Left kidney (tissue), 8 donors: Measurements from ENCODE around the gene POU6F1. TPM values are rescaled to one million over a fixed set of nuclear protein-coding genes. Genes with fewer than 3 reads are reported as not detected.
"Not testable (repeated sequence)": the region's sequence is repeated elsewhere in the genome, so short reads cannot be mapped to it uniquely, and the experiment has no call there.

Source experiments
- DNase-seq: peaks from one replicate; pipeline ENCODE4 v3.0.0-alpha.2; 2013
- long read RNA-seq, 8 donors: transcript quantifications; one replicate each; lab custom pipeline, GENCODE V29; 2026
- polyA plus RNA-seq: library from polyadenylated mRNA; unstranded; fragments of 120-200 nt; gene quantifications from one replicate; pipeline ENCODE4 v1.2.1, GENCODE V29; 2013; ENCODE audit not compliant: insufficient read length

POU6F1 gene, protein sequence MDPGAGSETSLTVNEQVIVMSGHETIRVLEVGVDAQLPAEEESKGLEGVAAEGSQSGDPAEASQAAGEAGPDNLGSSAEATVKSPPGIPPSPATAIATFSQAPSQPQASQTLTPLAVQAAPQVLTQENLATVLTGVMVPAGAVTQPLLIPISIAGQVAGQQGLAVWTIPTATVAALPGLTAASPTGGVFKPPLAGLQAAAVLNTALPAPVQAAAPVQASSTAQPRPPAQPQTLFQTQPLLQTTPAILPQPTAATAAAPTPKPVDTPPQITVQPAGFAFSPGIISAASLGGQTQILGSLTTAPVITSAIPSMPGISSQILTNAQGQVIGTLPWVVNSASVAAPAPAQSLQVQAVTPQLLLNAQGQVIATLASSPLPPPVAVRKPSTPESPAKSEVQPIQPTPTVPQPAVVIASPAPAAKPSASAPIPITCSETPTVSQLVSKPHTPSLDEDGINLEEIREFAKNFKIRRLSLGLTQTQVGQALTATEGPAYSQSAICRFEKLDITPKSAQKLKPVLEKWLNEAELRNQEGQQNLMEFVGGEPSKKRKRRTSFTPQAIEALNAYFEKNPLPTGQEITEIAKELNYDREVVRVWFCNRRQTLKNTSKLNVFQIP
- 8.8 TPM for polyA plus RNA-seq
- long read RNA-seq, donor 1, partial matches to known transcripts = 0 of 1 reads
- long read RNA-seq, donor 1, other reads (novel, unspliced or antisense) = 0 of 1 reads
- long read RNA-seq, donor 2, partial matches to known transcripts = 0 of 1 reads
- long read RNA-seq, donor 2, other reads (novel, unspliced or antisense) = 0 of 1 reads
- long read RNA-seq, donor 3, partial matches to known transcripts = 437 of 437 reads
- long read RNA-seq, donor 3, other reads (novel, unspliced or antisense) = 0 of 437 reads
- long read RNA-seq, donor 4 = 0 reads
- long read RNA-seq, donor 5 = 0 reads
- long read RNA-seq, donor 6 = 0 reads
- long read RNA-seq, donor 7, partial matches to known transcripts = 0 of 2 reads
- long read RNA-seq, donor 7, other reads (novel, unspliced or antisense) = 0 of 2 reads
- long read RNA-seq, donor 8 = 0 reads

DNA sequence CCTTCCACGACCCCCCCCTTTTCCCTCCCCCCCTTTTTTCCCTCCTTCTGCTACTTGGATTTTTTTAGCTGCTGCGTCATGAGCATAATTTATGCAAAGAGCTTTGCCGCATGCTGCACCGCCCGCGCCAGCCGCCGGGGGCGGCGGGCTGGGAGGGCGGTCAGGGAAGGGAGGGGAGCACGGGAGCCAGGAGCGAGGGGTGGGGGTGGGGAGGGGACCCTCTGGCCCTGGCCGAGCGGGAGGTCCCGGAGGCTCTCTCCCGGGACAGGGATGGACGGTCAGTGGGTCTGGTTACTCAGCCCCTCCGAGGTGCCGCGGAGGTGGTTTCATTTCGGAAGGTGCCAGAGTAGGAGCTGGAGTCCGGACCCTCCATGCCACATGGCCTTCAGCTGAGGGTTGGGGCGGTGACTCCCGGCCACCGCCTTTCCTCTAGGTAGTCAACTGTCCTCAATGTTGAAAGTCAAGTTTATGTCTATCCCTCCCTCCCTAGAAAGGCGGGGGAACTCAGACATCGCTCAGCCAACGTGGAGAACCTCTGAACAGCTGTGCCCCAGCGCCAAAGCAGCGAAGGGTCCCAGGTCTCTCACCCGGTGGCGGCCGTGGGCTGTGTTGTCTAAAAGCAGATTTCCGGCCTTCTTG lies at the start of gene POU6F1:
TSS of gene POU6F1 (minus strand) at position 95 of the 639 bp plus-strand sequence. CDS start 11,226 bp downstream, outside the sequence.
- DNase-seq = peak; percentile 87

DNA sequence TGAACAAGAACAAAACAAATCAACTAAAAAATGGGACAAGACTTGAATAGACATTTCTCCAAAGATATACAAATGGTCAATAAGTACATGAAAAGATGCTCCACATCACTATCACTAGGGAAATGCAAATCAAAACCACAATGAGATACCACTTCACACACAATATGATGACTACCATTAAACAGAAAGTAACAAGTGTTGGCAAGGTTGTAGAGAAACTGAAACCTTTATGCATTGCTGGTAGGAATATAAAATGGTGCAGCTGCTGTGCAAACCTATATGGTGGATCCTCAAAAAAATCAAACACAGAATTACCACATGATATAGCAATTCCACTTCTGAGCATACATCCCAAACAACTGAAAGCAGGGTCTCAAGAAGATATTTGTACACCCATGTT lies 47.2 kb upstream of the POU6F1 start:
- DNase-seq = no peak

DNA sequence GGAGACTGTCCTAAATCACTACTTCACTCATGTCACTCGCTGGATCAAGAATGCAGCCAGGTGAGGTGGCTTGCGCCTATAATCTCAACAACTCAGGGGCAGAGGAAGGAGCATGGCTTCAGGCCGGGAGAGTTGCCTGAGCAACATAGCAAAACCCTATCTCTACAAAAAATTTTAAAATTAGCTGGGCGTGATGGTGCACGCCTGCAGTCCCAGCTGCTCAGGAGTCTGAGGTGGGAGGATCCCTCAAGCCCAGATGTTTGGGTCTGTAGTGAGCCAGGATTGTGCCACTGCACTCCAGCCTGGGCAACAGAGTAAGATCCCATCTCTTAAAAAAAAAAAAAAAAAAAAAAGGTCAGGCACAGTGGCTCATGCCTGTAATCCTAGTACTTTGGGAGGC lies 46.4 kb upstream of the POU6F1 start:
- DNase-seq = no peak

DNA sequence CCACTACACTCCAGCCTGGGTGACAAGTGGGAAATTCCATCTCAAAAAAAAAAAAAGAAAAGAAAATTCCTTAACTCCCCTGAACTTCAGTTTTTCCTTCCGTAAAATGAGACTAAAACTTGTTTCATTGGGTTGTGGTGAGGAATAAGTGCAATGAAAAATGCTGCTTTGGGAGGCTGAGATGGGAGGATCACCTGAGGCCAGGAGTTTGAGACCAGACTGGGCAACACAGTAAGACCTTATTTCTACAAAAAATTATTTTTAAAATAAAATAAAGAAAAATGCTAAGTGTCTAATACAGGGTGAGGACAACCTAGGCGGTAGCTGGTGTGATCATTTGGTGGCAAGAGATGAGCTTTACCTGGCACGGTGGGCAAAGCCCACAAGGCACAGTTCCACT lies 45.5 kb upstream of the POU6F1 start:
- no peak for DNase-seq

DNA sequence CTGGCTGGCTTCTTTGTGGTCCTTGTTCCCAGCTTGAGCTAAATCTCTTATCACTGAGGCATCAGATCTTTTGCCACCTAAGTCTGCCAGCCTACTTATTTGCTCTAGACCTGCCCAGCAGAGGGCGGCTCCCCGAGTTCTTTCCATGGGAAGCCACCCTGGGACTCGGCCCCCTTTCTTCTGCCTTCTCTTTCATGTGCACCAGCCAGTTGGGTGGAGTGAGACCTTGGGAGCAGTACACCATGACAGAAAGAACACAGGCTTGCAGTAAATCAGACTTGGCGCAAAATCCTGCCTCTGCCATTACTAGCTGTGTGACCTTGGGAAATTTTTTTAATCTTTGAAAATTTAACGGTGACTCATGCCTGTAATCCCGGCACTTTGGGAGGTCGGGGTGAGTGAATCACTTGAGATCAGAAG lies 44.9 kb upstream of the POU6F1 start:
- peak; percentile 40 for DNase-seq

DNA sequence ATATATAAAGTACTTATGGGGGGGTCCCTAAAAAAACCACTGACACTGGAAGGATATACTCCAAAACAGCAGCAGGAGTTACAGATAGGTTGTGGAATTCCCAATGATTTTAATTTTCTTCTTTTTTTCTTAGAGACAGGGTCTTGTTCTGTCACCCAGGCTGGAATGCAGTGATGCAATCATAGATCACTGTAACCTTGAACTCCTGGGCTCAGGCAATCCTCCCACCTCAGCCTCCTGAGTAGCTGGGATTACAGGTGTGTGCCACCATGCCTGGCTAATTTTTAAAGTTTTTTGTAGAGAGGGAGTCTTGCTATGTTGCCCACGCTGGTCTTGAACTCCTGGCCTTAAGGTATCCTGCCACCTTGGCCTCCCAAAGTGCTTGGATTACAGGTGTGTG lies 41.7 kb upstream of the POU6F1 start:
- DNase-seq = not testable (repeated sequence)

DNA sequence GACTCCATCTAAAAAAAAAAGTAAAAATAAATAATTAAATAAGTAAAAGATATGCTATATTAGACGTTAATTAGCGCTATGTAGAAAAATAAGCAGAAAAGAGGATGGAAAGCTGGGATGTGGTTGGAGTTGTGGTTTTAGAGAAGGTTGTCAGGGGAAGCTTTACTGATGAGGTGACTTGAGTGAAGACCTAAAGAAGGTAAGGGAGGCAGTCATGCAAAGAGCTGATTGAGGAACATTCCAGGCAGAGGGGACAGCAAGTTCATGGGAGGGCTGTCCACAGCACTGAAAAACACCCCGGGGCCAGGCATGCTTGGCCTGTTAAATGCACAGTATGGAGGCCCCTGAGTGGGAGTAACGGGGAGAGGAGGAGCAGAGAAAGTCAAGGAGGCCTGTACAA lies 36.7 kb upstream of the POU6F1 start:
- DNase-seq = no peak

DNA sequence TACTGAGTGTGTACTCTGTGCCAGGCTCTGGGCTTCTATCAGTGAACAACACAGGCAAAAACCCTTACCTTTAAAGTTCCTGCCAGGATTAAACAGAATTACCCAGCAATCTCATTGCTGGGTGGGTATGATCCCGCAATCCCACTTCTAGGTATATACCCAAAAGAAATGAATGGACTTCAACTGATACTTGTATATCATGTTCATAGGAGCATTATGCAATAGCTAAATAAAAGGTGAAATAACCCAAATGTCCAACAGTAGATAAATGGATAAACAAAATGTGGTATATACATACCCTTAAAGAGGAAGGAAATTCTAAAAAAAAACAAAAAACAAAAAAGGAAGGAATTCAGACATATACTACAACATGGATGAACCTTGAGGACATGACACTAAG lies 35.4 kb upstream of the POU6F1 start:
- no peak for DNase-seq

DNA sequence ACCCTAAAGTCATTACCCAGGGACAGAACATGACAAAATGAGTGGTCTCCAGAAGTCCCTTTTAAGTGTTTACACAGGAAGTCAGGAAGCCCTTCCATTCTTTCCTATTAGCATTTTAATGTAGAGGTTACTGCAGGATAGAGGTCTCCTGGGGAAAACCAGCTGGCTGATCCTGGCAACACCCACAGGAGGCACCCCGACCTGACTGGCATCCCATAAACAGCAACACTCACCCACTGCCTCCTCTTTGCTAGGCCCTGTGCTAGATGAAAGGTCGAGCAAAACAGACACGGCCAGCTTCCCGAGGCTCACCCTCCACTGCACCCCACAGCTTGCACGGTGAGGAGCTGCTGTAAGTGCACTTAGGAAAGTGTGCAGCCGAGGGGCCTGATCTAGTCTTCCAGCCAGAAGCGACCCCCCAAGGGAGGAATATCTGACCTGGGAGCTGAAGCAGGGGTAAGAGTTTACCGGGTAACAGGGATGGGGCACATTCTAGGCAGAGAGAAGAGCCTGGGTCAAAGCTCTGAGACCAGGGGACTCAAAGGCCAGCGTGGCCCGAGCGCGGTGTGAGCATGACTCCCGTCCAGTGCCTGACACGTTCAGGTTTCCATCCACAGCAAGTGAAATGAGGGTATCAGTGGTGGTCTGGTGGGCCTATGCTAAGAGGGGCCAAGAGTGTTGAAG lies 29.8 kb upstream of the POU6F1 start:
- no peak for DNase-seq

DNA sequence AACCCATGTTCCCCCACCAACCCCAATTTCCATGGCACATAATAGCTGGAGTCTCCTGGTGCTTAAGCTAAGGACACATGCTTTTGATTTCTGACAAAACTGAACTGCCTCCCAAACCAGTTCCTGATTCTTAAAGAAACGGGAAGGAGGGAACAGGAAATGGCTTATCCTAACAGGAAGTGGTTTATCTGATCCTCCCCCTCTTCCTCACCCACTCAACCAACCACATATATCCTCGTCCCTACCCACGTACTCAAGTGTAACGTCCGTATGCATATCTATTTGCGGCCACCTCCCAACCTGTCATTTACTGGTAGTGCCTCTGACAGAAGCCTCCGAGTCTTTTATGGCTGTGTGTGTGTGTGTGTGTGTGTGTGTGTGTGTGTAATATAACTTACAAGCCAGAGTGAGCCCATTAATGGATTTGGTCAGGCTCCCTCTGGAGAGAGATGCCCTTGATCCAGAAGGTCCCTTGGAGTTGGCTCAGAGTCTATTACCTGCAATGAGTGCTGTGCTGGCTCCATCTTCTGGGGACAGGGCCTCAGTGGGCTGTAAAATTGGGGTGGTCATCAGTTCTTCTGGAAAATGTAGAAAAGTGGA lies 28.5 kb upstream of the POU6F1 start:
- no peak for DNase-seq

DNA sequence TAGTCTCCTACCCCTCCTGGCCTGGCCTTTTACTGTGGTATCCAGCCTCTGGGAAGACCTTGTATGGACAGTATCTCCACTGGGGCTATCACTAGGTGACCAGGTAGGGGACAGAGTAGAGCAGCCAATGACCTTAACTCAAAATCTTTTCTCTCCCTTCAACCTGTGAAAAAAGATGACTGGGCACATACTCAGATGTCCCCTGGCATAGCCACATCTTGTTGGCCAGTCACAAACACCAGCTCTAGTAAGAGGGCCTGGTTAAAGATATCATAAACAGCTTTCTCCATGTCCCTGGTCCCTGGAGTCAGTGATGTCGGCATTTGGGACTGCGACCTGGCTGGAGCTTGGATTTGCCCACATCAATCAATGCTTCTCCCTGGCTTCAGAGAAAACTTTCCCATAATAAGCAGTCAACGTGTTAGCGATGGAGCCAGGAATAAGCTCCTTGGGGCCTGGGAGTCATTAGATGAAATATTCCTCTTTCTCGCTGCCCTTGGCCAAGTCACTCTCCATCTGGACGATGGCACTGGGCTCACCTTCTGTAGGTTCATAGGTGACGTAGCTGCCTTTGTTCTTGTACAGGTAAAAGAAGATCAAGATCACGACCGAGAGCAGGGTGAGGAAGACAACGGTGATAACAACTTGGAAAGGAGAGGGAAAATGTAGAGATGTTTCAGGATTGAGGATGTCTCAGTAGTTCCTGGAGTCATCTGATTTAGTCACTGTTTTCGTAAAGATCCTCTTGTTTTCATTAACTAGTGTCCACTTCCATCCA lies 27.8 kb upstream of the POU6F1 start:
- DNase-seq = no peak

DNA sequence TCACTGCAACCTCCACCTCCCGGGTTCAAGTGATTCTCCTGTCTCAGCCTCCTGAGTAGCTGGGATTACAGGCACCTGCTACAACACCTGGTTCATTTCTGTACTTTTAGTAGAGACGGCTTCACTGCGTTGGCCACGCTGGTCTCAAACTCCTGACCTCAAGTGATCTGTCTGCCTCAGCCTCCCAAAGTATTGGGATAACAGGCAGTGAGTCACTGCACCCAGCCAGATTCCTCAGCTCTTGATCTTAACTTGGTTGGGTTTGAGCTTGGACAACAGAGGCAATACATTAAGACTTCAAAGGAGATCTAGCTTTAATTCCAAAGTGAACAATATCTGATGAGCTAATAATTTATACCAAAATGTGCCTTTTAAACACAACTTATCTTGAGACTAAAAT lies 26.4 kb upstream of the POU6F1 start:
- DNase-seq = no peak

DNA sequence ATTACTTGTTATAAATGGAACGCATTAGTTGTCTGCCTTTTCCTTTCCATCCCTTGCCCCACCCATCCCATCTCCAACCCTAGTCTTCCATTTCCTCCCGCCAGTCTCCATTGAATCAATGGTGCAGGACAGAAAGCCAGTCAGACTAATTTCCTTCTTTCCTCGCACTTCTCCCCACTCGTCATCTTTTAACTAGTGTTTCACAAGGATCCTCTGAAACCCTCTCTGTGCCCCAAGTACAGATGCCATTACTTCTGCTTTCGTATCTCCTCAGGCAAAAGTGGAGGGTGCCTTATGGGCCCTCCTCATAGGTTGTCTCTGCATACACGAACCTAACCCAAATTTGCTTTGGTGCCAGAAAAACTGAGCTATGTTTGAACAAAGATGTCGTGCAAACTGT lies 25.0 kb upstream of the POU6F1 start:
- no peak for DNase-seq

DNA sequence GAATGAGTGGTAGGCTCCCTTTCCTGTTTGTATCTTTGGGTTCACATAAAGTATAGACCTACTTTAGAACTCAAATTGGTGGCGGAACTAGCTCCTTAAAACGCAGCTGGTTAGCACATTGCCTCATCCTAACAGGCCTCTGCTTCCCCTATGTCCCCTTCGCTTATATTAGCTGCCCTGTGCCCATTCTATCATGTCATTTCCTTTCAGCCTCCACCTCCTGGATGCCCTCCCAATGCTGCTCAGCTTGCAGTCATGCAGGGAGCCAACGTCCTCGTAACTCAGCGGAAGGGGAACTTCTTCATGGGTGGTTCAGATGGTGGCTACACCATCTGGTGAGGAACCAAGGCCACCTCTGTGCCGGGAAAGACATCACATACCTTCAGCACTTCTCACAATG lies 24.3 kb upstream of the POU6F1 start:
- no peak for DNase-seq

DNA sequence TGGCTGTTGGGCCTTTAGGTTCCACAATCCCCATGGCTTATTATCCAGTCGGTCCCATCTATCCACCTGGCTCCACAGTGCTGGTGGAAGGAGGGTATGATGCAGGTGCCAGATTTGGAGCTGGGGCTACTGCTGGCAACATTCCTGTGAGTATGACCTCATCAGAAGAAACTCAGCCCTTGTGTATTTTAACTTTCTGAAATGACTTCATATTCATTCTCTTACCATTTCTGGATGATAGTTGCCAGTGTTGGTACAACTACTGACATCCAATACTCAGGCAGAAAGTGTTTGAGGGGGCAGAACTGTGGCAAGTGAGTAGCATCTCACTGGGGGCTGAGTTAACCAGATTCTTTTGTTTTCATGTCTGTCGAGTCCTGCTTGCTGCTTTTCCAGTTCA lies 23.1 kb upstream of the POU6F1 start:
- no peak for DNase-seq

DNA sequence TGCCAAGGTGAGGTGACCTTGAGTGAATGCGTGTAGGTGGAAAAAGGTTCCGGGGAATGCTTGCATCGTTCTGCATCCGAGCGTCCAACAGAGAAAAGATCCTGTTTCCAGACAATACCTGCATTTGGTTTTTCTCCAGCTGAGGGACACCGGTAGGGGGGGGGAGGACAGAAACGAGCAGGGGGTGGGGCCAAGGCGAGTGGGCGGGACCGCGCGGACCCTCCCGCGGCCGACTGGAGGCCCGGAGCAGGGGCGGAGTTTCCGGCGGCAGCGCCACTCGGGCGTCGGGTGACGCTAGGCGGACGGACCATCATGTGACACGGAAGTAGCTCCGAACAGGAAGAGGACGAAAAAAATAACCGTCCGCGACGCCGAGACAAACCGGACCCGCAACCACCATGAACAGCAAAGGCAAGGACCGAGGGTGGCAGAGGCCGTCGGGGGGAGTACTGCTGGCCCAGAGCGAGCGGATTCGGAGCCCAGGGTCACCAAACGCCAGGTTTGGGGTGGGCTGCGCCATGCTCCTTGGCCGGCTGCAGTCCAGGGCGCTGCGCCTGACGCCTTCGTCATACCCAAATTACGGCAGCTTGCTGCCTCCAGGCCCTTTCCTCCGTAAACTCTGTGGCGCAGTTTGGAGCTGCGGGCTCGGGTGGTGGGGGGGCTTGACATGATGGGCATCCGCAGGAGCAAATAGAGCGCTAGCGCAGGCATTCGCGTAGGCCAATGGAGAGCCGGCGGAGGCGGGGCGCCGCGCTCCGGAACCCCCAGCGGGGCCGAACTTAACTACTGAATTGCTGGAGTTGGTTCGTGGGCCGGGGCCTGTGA lies 20.9 kb upstream of the POU6F1 start, which contains the start of gene DAZAP2:
TSS of gene DAZAP2 (plus strand) at position 317 of the 825 bp plus-strand sequence. CDS start at position 399, 82 bp downstream.
- peak; percentile 93 for DNase-seq

DNA sequence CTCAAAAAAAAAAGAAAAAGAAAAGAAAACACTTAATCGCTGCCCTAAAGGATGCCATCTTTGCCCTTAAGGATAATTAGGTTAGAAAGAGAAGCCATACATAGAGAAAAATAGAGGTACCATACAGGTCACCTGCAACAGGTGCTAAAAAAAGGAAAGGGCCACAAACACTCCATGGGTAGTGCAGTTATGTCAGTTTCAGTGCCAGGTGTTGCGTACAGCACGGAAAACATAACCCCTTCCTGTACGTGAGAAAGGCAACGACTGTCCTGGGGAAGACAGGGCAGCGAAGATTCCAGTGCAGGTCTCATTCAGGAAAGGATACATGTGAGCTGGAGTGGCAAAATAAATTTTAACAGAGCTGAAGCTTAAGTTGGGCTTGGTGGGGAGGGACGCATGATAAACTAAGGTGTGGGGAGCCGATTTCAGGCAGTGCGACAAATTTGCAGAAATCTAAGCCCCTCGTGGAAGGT lies 20.2 kb upstream of the POU6F1 start:
- no peak for DNase-seq

DNA sequence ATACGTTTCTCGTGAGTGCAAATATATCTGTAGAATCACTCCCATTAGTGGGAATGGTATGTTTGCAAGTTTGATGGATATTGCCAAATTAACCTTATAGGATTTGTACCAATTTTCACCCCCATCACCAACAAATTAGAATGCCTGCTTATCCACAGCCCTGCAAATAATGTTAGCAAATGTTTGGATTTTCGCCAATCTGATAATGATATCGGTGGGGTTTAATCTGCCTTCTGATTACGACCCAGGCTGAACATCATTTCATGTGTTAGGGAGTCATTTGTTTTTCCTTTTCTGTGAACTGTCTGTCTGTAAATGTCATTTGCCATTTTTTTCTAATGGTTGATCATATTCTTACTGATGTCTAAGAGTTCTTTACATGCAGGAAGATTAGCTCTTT lies 16.7 kb upstream of the POU6F1 start:
- DNase-seq = no peak

DNA sequence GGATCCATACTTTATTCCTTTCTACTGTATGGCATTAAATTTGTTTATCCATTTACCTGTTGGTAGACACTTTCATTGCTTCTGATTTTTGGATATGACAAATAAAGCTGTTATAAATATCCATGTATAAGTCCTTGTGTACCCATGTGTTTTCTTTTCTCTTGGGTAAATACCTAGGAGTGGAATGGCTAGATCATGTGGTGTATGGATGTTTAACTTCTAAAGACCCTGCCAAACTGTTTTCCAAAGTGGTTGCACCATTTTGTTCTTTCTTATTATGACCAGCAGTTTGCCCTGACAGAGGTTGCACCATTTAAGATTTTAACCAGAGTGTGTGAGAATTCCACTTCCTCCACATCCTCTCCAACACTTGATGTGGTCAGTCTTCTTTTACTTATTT lies 14.8 kb upstream of the POU6F1 start:
- DNase-seq = no peak
